HG02870 (cell line): ENCODE results near the gene HMCN1.

ENCODE experiments used
- ATAC-seq: cut with Tn5 transposase; IDR thresholded peaks from one replicate; pipeline ENCODE4 v1.9.1; 2021; ENCODE audit warnings: mild to moderate bottlenecking, moderate library complexity; ENCODE audit not compliant: unreplicated experiment

Gene HMCN1

DNA sequence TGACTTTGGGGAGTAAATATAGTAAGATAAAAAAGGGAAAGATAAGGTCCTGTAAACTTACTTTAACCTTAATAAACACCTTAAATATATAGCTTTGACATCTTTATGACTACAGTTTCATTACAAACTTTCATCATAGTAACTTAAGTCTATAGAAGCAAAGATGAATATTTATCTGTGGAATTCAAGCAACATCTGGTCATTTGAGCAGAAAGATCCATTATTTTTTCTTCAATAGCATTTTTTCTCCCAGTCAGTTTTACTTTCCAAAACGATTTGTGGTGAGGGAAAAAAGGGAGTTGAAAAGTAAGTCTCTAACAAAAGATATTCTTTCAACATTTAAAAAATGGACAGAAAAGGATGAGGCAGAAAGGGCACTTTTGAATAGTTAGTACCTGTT is 69.0 kb downstream of the HMCN1 start:
- no peak for ATAC-seq

DNA sequence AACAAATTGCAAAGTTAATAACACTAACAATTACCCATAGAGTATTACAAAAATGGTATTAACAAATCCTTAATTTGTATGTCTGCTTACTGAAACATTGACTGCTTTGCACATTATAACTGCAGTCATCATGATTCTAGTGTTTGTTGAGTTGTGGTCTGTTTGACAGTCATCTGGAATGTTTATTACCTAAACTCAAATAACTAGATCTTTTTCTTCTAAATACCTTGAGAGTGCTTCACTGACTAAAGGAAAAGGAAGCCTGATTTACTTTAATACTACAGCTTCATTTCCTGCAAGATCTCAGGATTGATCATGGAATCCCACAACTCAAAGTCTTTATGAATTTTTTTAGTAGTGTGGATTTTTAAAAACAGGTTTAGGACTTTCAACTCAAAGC is 70.0 kb downstream of the HMCN1 start:
- ATAC-seq = no peak

DNA sequence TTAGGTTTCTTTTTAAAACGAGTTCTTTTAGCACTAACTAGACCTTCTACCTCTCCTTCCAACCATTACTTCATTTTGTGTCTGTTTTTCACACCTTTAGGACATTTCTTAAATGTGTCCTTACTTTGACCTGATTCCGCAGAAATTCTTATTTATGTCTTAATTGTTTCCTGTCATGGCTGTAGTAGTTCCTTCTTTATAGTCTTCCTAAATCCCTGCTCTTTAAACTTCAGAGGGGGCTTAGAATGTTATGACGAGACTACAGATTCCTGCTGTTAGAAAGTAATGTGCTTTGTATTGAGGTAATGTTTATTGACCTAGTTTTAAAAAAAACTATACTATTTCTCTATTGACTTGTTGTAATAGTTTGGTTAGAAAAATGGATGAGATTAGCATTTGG is 70.4 kb downstream of the HMCN1 start:
- no peak for ATAC-seq

DNA sequence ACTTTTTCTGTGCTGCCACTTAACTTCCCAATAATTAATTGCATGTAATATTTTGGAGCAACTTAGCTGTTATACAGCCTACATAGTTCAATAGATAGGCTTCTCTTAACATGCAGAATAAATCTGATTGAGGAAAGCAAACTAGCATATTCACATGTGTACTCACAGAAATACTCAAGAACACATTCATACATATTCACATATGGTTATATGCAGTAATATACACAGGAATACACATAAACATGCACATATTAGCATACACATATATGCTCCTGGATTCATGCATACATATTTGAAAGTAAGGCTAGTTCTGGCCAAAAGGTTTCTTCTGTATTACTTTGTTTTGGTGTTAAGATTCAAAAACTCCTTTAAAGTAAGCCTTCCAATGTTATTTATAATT is 73.1 kb downstream of the HMCN1 start:
- ATAC-seq = no peak

DNA sequence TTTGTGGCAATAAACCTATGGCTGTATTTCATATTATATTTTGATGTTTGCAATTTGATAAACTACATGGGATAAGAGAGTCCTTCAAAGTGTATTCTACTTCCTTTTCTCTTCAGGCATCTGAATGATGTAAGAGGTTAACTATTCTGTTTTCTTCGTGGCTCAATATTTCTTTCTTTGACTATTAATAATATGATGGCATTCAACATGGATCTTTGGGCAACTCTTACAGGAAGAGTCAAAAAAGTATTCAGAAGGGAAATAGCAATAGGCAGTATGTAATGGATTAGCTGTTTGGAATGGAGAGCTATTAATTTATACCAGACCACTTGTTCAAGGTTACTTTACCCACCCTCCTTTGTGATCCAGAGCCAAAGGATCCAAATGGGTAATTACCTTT is 74.4 kb downstream of the HMCN1 start:
- no peak for ATAC-seq

DNA sequence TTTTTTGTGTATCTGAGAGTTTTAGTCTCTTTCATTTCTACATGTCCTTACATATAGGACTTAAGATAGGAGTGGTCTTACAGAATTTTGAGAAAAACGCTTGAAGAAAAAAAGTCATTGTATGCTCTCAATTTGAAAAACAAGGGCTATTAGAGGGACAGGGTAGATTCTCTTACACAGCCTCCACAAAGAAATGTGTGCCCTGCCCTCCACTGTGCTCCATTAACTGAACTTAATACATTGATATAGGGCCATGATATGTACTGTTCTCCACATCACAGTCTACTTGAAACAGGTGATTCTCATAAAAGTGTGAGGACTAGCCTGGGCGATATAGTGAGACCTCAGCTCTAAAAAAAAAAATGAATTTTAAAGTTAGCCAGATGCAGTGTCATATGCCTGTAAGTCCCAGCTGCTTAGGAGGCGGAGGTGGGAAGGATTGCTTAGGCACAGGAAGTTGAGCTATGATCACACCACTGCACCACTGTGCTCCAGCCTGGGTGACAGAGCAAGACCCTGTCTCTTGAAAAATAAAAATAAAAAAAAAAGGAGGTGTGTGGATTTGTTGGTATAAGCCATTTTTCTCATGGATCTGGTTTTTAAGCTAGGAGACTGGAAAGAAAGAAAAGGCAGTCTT is 77.0 kb downstream of the HMCN1 start:
- no peak for ATAC-seq

DNA sequence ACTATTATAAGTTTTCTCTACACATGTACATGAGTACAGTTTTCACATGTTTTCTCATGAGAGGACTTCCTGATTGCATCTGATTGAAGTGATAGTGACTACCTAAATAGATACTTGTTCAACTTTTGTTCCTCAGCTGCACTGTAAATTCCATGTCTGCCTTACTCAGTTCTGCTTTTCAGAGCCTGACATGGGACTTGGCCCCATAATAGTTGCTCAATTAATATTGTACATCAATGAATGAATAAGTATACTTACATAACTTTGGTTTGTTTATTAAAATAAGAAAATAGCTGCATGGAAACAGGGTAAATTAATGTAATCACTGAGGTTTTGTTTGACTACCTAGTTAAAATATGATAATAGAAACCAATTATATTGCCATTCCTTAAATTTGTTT is 78.7 kb downstream of the HMCN1 start:
- no peak for ATAC-seq

DNA sequence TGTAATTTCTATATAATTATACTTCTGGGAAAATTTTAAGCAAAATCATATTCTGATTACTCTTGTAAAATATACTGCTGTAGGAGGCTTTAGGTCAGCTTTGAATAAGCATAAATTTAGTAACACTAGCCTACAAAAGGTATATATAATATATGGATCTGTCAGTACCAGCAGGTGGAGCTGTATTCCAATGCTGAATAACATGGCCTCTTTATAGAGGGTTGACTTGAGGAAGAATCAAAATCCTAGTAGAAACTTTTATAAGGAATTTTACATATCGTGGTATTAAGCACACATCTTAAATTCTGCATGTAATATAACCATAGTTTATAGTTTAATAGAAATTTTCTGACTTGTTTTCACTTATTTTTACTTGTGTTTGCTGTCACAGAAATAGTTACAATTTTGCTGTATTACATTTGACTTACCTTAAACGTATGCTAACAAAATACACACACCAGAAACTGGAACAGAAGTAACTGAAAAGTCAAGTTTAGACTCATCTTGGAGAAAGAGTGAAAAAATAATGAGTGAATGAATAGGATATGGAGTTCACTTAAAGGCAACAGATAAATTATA is 79.3 kb downstream of the HMCN1 start:
- ATAC-seq = peak; percentile 65

DNA sequence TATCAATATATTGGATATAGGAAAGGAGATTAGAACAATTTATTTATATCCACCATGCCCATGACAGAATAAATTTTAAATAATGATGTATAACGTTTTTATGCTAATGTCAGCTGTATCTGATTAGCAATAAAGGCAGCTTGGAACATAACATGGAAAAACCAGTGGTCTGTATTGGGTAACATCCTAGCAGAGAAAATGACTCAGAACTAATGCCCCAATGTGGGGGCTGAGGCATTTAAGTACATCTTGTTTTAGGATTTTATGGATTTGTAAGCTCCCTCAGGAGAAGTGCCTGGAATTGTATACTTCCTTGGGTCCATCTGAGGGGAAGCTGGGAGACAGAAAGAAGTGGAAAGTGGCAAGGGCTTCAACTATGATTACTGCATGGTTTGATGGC is 82.3 kb downstream of the HMCN1 start:
- ATAC-seq = no peak

DNA sequence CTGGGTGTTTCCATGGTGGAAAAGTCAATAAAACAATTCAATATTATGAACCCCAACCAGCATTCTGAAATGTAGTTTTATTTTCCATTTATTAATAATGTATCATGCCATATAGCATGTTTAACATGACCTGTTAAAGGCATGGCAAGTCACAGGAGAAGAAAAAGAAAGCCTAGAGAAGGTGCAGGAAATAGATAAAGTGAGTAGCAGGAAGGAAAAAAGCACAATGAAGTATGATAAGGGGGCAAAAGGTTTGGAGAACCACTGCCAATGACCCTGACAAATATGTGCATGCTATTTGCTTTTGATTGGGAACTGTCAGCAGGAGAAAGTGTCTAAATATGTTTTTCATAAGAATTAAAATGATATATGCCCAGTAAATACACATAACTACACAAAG is 85.6 kb downstream of the HMCN1 start:
- no peak for ATAC-seq

DNA sequence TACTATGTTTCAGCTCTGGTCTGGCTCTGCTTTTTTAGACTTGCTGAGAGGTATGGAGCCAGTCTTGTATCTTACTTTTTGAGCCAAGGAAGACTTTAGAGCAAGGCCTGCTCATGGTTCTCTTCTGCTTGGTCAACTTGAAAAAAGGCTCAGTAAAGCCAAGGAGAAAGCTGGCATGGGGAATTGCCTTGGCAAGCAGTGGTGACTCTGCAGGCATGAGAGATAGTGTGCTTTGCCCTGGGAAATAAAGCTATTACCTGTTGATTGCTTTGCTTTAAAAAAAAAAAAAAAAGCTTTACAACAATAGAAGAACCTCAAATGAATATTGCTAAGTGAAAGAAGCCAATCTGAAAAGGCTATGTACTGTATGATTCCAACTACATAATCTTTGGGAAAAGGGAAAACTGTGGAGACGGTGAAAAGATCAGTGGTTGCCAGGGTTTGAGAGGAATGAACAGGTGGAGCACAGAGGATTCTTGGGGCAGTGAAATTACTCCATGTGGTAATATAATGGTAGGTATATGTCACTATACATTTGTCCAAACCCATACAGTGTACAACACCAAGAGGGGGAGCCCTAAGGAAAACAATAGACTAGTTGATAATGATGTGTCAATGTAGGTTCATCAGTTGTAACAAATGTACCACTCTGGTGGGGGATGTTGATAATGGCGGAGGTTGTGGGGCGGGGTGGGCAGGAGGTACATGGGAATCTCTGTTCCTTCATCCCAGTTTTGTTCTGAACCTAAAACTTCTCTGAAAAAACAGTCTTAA is 87.6 kb downstream of the HMCN1 start:
- ATAC-seq = no peak

DNA sequence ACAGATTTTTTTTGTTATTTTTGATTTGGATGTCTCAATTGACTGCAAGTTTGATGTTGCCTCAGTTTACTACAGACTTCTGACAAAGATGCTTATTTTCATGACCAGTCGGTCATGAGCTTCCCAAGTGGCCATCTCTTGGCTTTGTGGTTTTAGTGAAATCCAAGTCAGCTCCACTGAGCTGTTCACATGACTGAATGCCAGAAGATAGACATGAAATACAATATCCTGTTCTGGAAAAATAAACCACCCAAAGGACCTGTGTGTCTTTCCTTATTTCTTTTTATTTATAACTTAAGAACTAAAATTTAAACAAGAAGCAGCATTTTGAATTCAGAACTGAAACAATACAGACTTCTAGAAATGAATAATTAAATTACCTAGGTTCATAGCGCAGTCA is 89.3 kb downstream of the HMCN1 start:
- no peak for ATAC-seq

DNA sequence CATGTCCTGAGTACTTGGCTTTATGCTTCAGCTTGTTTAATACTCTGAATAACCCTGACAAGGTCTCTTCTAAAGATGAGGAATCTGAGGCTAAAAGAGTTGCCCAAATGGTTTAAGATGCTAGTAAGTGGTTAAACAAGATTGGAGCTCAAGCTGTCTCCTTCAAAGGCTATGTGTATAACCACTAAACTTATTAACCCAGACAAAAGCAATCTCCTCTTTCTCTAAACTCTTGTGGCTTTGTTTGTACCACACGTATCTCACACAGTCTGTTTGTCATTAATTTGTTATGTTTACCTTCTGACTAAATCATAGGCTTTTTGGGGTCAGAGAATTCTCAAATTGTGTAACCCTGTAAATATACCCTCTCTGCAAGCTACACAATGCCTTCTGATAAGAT is 89.9 kb downstream of the HMCN1 start:
- ATAC-seq = no peak

DNA sequence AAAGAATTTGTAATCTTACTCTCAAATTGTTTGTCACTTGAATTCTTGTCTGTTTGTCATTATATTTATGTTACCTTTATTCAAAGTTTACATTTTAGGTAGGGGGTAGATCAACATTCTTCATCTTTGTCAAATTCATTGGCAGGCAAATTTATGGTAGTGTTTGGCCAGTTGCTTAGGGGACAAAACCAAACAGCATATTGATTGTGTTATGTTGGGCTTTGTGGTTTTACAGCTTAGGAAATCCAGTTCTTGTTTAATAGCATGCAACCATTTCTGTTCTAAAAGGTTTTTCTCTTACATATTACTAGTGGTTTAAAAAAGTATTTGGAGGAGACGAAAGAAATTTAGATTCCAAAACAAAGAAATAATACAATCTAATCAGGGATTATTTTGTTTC is 91.4 kb downstream of the HMCN1 start:
- no peak for ATAC-seq

DNA sequence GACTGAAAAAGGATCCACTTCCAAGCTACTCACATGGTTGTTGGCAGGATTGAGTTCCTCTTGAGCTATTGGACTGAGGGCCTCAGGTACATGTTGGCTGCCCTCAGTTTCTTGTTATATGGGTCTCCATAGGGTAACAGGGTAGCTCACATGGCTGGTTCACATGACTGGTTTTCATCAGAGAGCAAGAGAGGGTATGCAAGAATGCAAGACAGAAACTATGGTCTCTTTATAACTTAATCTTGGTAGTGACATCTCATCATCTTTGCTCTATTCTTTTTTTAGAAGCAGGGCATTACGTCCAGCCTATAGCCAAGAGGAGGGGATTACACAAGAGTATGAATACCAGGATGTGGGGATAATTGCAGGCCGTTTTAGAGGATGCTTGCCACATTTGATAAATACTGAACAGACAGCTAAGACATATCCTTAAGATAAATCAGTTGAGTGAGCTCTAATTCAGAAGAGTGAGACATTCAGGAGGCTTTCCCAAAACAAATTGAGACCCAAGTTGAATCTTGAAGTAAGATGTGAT is 100.2 kb downstream of the HMCN1 start:
- ATAC-seq = no peak

DNA sequence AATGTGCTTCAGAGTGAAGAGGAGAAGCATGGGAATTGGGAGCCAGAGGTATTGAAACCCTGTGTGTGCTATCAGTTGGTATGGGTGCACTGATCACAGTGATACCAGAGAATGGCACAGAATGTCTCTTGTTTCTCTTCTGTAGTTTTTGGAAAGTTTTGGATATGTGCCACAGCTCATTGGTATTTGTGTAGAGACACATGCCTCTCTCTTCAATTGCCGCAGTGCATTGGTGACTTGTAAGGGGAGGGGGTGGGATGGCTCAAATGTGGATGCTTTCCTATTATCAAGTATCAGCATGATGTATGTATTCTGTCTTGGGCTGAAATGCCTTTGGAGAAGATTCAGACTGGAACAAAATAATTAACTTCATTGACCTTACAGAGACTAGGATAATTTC is 101.0 kb downstream of the HMCN1 start:
- no peak for ATAC-seq

DNA sequence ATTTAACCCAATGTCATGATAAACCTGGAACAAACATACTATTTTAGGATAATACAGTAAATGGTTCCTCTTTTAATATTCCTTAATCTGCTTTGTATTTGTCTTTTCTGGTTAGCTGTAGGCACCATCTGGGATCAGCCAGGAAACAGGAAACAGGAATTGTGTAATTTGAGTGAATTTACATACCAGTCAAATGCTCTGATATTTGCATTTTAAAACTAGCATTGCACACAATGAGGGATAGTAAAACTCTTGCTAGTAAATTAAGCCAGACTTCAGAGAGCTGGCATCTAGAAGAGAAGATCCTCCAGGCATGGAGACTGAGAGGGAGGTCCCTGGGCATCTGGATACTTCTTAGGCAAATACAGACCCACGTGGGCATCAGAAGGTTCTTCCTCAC is 103.5 kb downstream of the HMCN1 start:
- no peak for ATAC-seq

DNA sequence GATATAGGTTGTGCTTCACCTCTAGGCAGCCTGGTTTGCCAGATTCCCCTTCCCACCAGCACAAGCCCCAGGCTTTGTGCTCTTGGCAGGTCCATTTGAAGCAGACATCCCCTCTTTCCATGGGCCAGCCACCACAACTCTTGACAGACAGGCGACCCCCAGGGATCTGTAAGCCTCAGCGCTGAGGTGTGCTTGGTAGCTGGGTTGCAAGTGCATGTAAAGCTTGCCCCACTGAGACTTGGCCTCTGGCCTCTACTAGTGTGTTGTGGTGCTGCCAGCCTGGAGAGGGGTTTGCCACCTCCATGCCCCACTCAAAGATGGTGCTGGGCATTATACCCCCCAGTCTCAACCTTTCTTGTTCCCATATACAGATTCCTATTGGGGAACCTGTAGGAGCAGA is 103.9 kb downstream of the HMCN1 start:
- ATAC-seq = no peak

DNA sequence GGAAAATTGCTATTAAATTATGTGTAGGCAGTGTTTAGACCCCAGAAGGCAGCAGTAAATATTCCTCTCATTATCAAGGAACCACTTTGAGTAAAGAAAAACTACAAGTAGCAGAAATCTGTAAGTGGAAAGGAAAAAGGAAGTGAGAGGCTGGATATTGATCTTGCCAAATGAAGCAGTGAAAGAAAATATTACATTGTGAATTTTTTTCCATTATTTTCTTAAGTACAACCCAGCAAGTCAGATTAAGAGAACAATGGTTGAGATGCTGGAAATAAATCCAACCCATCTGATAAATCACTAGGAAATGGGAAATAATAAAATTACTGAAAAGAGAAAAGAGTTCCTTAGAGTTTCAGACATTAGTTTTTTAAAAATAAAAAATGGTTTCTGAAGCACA is 106.7 kb downstream of the HMCN1 start:
- no peak for ATAC-seq

DNA sequence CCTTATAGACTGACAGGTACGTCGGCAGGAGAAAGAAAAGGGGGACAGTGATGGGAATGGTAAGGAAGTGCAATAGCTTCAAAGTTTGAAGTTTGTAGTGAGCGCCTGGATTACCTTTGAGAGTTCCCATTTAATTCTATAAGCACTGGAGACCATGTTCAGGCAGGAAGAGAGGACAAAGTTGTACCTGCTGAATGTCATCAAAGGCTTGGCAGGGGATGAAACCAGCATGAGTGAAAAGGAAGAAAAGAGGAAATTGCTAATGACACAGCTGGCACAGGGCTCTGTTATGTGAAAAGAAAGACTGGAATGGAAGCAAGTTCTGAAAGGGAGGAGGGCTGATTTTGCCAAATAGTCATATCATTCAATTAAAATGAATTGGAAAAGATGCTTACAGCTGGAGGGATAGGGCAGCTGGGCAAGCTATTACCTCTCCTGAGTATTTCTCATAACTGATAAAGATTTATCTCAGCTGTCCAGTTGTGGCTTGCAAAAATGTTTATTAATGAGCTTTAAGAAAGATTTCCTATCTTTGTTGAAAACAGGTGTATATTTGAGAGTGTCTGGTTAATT is 109.2 kb downstream of the HMCN1 start:
- no peak for ATAC-seq

DNA sequence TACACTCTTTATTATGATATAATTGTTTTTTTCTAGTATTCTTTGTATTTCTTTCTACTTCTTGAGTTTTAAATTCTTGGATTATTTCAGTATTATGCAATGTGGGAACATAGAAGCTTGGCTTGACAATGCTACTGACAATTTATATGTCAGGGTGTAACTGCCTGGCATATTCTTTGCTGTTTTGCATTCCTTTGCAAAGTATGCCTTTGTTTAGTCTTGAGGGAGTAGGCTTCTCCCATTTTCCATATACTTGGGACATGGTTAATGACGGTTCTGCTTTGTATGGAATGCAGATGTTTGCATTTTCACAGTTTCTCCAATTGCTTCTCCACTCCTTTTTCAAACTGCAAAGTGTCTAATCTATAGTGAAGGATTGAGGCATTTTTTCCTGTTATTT is 109.8 kb downstream of the HMCN1 start:
- ATAC-seq = no peak
